ENCODE results near the gene ATE1.

- TF ChIP-seq CTCF (IDR thresholded peaks at IDR 0.05) (no peak), POLR2A (IDR thresholded peaks at IDR 0.05) (no peak), EP300 (IDR thresholded peaks at IDR 0.05) (no peak)
These were observed 139.7 kb downstream of the ATE1 start for GRCh38 chr10:121788115-121788514.
